DOHH2 (cell line): ENCODE results near the gene GAS2L2.

ENCODE experiments used
- H3F3A ChIP-seq: fragments of 200-600 bp; sonication (generic), shearing (Covaris generic); 2 replicates; pipeline ENCODE4 v1.6.0; 2016; ENCODE audit warnings: antibody characterized with exemption, mild to moderate bottlenecking; ENCODE audit not compliant: control insufficient read depth, insufficient read depth
- H3K27ac ChIP-seq: fragments of 200-600 bp; sonication (generic); 2 replicates; pipeline ENCODE4 v1.5.1; 2014; ENCODE audit warnings: low read depth, mild to moderate bottlenecking, low read length, moderate library complexity
- H3K27me3 ChIP-seq: fragments of 200-600 bp; sonication (generic); 2 replicates; pipeline ENCODE4 v1.6.1; 2014; ENCODE audit warnings: mild to moderate bottlenecking, low read length, mixed read lengths; ENCODE audit not compliant: control insufficient read depth
- H3K36me3 ChIP-seq: fragments of 200-600 bp; sonication (generic); 2 replicates; pipeline ENCODE4 v1.6.1; 2014; ENCODE audit warnings: mild to moderate bottlenecking, low read length, moderate library complexity, mixed read lengths; ENCODE audit not compliant: control insufficient read depth
- H3K4me1 ChIP-seq: fragments of 200-600 bp; sonication (generic); 2 replicates; pipeline ENCODE4 v1.6.1; 2014; ENCODE audit warnings: mild to moderate bottlenecking, low read length, mixed read lengths; ENCODE audit not compliant: control insufficient read depth
- H3K4me2 ChIP-seq: fragments of 200-600 bp; sonication (generic); 2 replicates; pipeline ENCODE4 v1.6.0; 2014; ENCODE audit warnings: mild to moderate bottlenecking, low read length, moderate library complexity
- H3K4me3 ChIP-seq: fragments of 200-600 bp; sonication (generic); 2 replicates; pipeline ENCODE4 v1.5.1; 2014; ENCODE audit warnings: mild to moderate bottlenecking, low read length, mixed read lengths
- H3K79me2 ChIP-seq: fragments of 200-600 bp; sonication (generic); 2 replicates; pipeline ENCODE4 v1.6.1; 2014; ENCODE audit warnings: mild to moderate bottlenecking, low read length, mixed read lengths; ENCODE audit not compliant: control insufficient read depth
- H3K9me2 ChIP-seq: fragments of 200-600 bp; sonication (generic); replicated peaks from 2 replicates; pipeline ENCODE4 v1.6.1; 2014; ENCODE audit warnings: mild to moderate bottlenecking, low read length, mixed read lengths; ENCODE audit not compliant: control insufficient read depth
- H3K9me3 ChIP-seq: fragments of 200-600 bp; sonication (generic); 2 replicates; pipeline ENCODE4 v1.6.1; 2014; ENCODE audit warnings: antibody characterized with exemption, low read length, mixed read lengths; ENCODE audit not compliant: control insufficient read depth, insufficient read depth
- H4K20me1 ChIP-seq: fragments of 200-600 bp; sonication (generic); 2 replicates; pipeline ENCODE4 v1.6.0; 2014; ENCODE audit warnings: low read depth, mild to moderate bottlenecking, antibody characterized with exemption, low read length, moderate library complexity; ENCODE audit not compliant: control insufficient read depth, insufficient read depth
- CTCF ChIP-seq: fragments of 200-600 bp; sonication (generic); IDR thresholded peaks from one replicate; pipeline ENCODE4 v1.5.1; 2014; ENCODE audit warnings: antibody characterized with exemption, mild to moderate bottlenecking, low read depth, low read length; ENCODE audit not compliant: poor library complexity, severe bottlenecking
- EZH2phosphoT487 ChIP-seq: fragments of 200-600 bp; sonication (generic); IDR thresholded peaks from 2 replicates; pipeline ENCODE4 v1.6.1; 2017; ENCODE audit warnings: borderline replicate concordance, mild to moderate bottlenecking, antibody characterized with exemption, low read length, moderate library complexity, mixed read lengths

Gene GAS2L2

GRCh38 chr17:35797370-35797769 lies 44.3 kb upstream of the GAS2L2 start:
- Histone ChIP-seq H3K4me2 (no peak overlapping the region), H3K36me3 (no peaks in the 10 kb centered on the region), H4K20me1 (no peaks in the 10 kb centered on the region), H3K27me3 (peaks cover 63% of the 10 kb centered on the region), H3F3A (no peaks in the 10 kb centered on the region), H3K9me3 (no peaks in the 10 kb centered on the region), H3K4me1 (peaks cover 10% of the 10 kb centered on the region), H3K79me2 (no peaks in the 10 kb centered on the region), H3K9me2 (no peaks in the 10 kb centered on the region), H3K27ac (no peak overlapping the region), H3K4me3 (no peak overlapping the region)
- no peak for TF ChIP-seq CTCF
- TF ChIP-seq EZH2phosphoT487, result no peak

- H3K36me3 ChIP-seq, result no peaks in the 10 kb centered on the region
- H3K4me2 ChIP-seq, result no peak overlapping the region
- H4K20me1 ChIP-seq, result no peaks in the 10 kb centered on the region
- no peak overlapping the region for H3K27ac ChIP-seq
- H3K79me2 ChIP-seq, result no peaks in the 10 kb centered on the region
- peaks cover 9% of the 10 kb centered on the region for H3K4me1 ChIP-seq
- no peak overlapping the region for H3K4me3 ChIP-seq
- H3F3A ChIP-seq, result no peaks in the 10 kb centered on the region
- H3K9me3 ChIP-seq, result no peaks in the 10 kb centered on the region
- H3K9me2 ChIP-seq, result no peaks in the 10 kb centered on the region
- TF ChIP-seq CTCF (no peak), EZH2phosphoT487 (no peak)
- peaks cover 67% of the 10 kb centered on the region for H3K27me3 ChIP-seq
Observed at GRCh38 chr17:35796942-35797341, 43.9 kb upstream of the GAS2L2 start.

- Histone ChIP-seq H3K4me2 (peak overlapping the region; percentile 31; the same call in 1 of the 2 replicates), H3K4me3 (no peak overlapping the region), H3K4me1 (no peaks in the 10 kb centered on the region), H3K9me3 (no peaks in the 10 kb centered on the region), H3K36me3 (no peaks in the 10 kb centered on the region), H3K27ac (no peak overlapping the region), H3K79me2 (no peaks in the 10 kb centered on the region), H4K20me1 (no peaks in the 10 kb centered on the region), H3K27me3 (peaks cover 71% of the 10 kb centered on the region), H3K9me2 (no peaks in the 10 kb centered on the region), H3F3A (no peaks in the 10 kb centered on the region)
- TF ChIP-seq CTCF, result no peak
- no peak for TF ChIP-seq EZH2phosphoT487
Observed at GRCh38 chr17:35795871-35796265, 42.8 kb upstream of the GAS2L2 start.
